HepG2 (cell line): Measurements from ENCODE around the gene METAP1D. TPM values are rescaled to one million over a fixed set of nuclear protein-coding genes. Genes with fewer than 3 reads are reported as not detected.

ENCODE experiments used
- ATAC-seq: fragments of 200-7000 bp; cut with Tn5 transposase; 3 replicates; pipeline ENCODE4 v1.9.1; 2020; ENCODE audit warnings: mild to moderate bottlenecking, moderate library complexity
- BruUV-seq: library from RNA; stranded (reverse); fragments of 400-500 nt; replicated peaks from 2 replicates; lab custom pipeline; 2021; lab: Mats Ljungman, UMichigan
- CTCF ChIA-PET: fragments of 300-600 bp; formaldehyde crosslinking; extraction: SDS; loops from one replicate; lab custom pipeline; 2021; ENCODE audit warnings: low total read pairs, inconsistent platforms, low intra/inter-chr PET ratio; lab: Yijun Ruan, JAX
- POLR2A ChIA-PET: fragments of 350-600 bp; sonication (Branson Sonifier 250); formaldehyde crosslinking; loops from one replicate; lab custom pipeline; 2020; ENCODE audit warnings: antibody characterized with exemption, inconsistent platforms; lab: Yijun Ruan, JAX
- DNase-seq: peaks from one replicate; pipeline ENCODE4 v3.0.0-alpha.2; 2015; ENCODE audit warnings: low spot score
- FAIRE-seq: peaks from 3 replicates; lab custom pipeline; 2011; peaks lifted over from hg19 to GRCh38; lab: Jason Lieb, UNC
- H2AFZ ChIP-seq: one replicate; pipeline ENCODE4 v1.6.1; 2011; ENCODE audit warnings: low read length, inconsistent platforms
- H3K27ac ChIP-seq: fragments of 300-600 bp; 3 replicates; pipeline ENCODE4 v1.8.0; 2011; ENCODE audit warnings: mixed run types, mild to moderate bottlenecking, mixed read lengths, low read length, inconsistent platforms; ENCODE audit not compliant: insufficient read depth; ENCODE audit errors: extremely low read length
- H3K27me3 ChIP-seq, 2 experiments: fragments of 200-600 bp in 1 of 2; 2 replicates in 1 of 2; 3 replicates in 1 of 2; pipeline versions ENCODE4 v1.6.0 to v1.8.0; 2011; ENCODE audit warnings: low read length in 2 of 2, mild to moderate bottlenecking in 2 of 2, moderate library complexity in 2 of 2, inconsistent platforms in 1 of 2; ENCODE audit not compliant: insufficient read depth in 2 of 2, control insufficient read depth in 1 of 2
- H3K36me3 ChIP-seq, 2 experiments: fragments of 200-600 bp in 1 of 2; replicated peaks in 1 of 2; 2 replicates in 1 of 2; 3 replicates in 1 of 2; pipeline versions ENCODE4 v1.5.1 to v1.8.0; 2011; ENCODE audit warnings: low read length in 2 of 2, inconsistent platforms in 1 of 2; ENCODE audit not compliant: insufficient read depth in 2 of 2, control insufficient read depth in 1 of 2
- H3K4me1 ChIP-seq: 2 replicates; pipeline ENCODE4 v1.5.1; 2012; ENCODE audit warnings: low read length, inconsistent platforms; ENCODE audit not compliant: insufficient read depth
- H3K4me2 ChIP-seq: 2 replicates; pipeline ENCODE4 v1.6.0; 2011; ENCODE audit warnings: low read depth, low read length, inconsistent platforms
- H3K4me3 ChIP-seq, 3 experiments: fragments of 200-600 bp in 1 of 3; sonication (generic), shearing (Covaris generic) in 1 of 3; replicated peaks in 1 of 3; 2 replicates each; pipeline ENCODE4 v1.5.1; 2011 to 2016; ENCODE audit warnings: low read length in 3 of 3, inconsistent platforms in 2 of 3, low read depth in 2 of 3, mild to moderate bottlenecking in 2 of 3, control low read depth in 1 of 3, mixed read lengths in 1 of 3; ENCODE audit not compliant: insufficient read depth in 1 of 3
- H3K79me2 ChIP-seq: one replicate; pipeline ENCODE4 v1.6.1; 2011; ENCODE audit warnings: low read length, inconsistent platforms; ENCODE audit not compliant: insufficient read depth
- H3K9ac ChIP-seq: 2 replicates; pipeline ENCODE4 v1.6.0; 2011; ENCODE audit warnings: mild to moderate bottlenecking, low read depth, low read length, inconsistent platforms; ENCODE audit not compliant: insufficient read depth
- H3K9me3 ChIP-seq: 2 replicates; pipeline ENCODE4 v1.5.1; 2012; ENCODE audit warnings: mild to moderate bottlenecking, low read length
- H4K20me1 ChIP-seq: 2 replicates; pipeline ENCODE4 v1.6.0; 2011; ENCODE audit warnings: inconsistent platforms, mild to moderate bottlenecking, low read length, moderate library complexity; ENCODE audit not compliant: insufficient read depth
- IKZF1 ChIP-seq: fragments of 450-650 bp; IDR thresholded peaks from 2 replicates; pipeline ENCODE4 v1.7.1; 2016
- MBNL3 ChIP-seq: fragments of 250-450 bp; sonication (Bioruptor Pico); conservative IDR thresholded peaks from 2 replicates; pipeline ENCODE4 v1.8.0; 2022; ENCODE audit warnings: mild to moderate bottlenecking, inconsistent platforms
- NFIB ChIP-seq: sonication (generic); formaldehyde crosslinking; IDR thresholded peaks from 2 replicates; pipeline ENCODE4 v1.9.0; 2021; ENCODE audit warnings: missing genetic modification reagents, mild to moderate bottlenecking, borderline replicate concordance
- ZNF282 ChIP-seq: fragments of 450-650 bp; IDR thresholded peaks from 2 replicates; pipeline ENCODE4 v1.6.1; 2018; ENCODE audit not compliant: partially characterized antibody
- ZNF605 ChIP-seq: sonication (generic); formaldehyde crosslinking; IDR thresholded peaks from 2 replicates; pipeline ENCODE4 v1.8.0; 2022; ENCODE audit warnings: mild to moderate bottlenecking, missing genetic modification reagents
- ZNF891 ChIP-seq: sonication (generic); formaldehyde crosslinking; IDR thresholded peaks from 2 replicates; pipeline ENCODE4 v1.5.0; 2020; ENCODE audit warnings: mild to moderate bottlenecking, missing genetic modification reagents
- WGBS: methylation state at CpG from one replicate; pipeline ENCODE4 v1.1.6; 2017; ENCODE audit warnings: low lambda C conversion rate; 5-methylcytosine and 5-hydroxymethylcytosine counted together
- in situ Hi-C: cut with HindIII; loops from 2 replicates; pipeline ENCODE4 v1.10.0; 2017; ENCODE audit warnings: low pct_unique_long_range_greater_than_20kb; ENCODE audit not compliant: extremely low pct_ligation_motif_present
- intact Hi-C: fragments of 100-400 bp; cut with micrococcal nuclease; formaldehyde crosslinking; loops from one replicate; pipeline ENCODE4 v1.10.0; 2022; ENCODE audit not compliant: unreplicated experiment
- polyA plus RNA-seq, 8 experiments: library from polyadenylated mRNA; depleted of rRNA in 3 of 8; stranded (reverse) in 7 of 8; unstranded in 1 of 8; fragments of >200 nt; fragmentation: Illumina TruSeq in 4 of 8; extraction: Trizol in 4 of 8; gene quantifications; 2 replicates each; pipeline versions ENCODE4 v1.2.1 to v1.2.3, GENCODE V29; 2011 to 2016; ENCODE audit warnings: low read depth in 4 of 8, missing spikeins in 1 of 8, mixed read lengths in 1 of 8; ENCODE audit not compliant: insufficient read depth in 1 of 8
- total RNA-seq, 5 experiments: library from RNA; depleted of rRNA; stranded (reverse); fragments of >200 nt; fragmentation: Illumina TruSeq; extraction: Trizol; gene quantifications; 2 replicates each; pipeline ENCODE4 v1.2.3, GENCODE V29; 2016; ENCODE audit warnings: low read depth in 1 of 5
- TF ChIP-seq, protein P1 (sequence below): sonication (generic); formaldehyde crosslinking; IDR thresholded peaks from 2 replicates; pipeline ENCODE4 v1.4.0; 2020; ENCODE audit warnings: mild to moderate bottlenecking, missing genetic modification reagents
- TF ChIP-seq, protein P2 (sequence below): sonication (generic); formaldehyde crosslinking; IDR thresholded peaks from 2 replicates; pipeline ENCODE4 v1.5.1; 2020; ENCODE audit warnings: missing genetic modification reagents, mild to moderate bottlenecking, borderline replicate concordance
- TF ChIP-seq, protein P3 (sequence below): sonication (generic); formaldehyde crosslinking; IDR thresholded peaks from 2 replicates; pipeline ENCODE4 v1.8.0; 2022; ENCODE audit warnings: mild to moderate bottlenecking, missing genetic modification reagents
- TF ChIP-seq, protein P4 (sequence below): sonication (generic); formaldehyde crosslinking; IDR thresholded peaks from 2 replicates; pipeline ENCODE4 v1.5.1; 2020; ENCODE audit warnings: missing genetic modification reagents, mild to moderate bottlenecking, borderline replicate concordance
- TF ChIP-seq, protein P5 (sequence below): sonication (generic); formaldehyde crosslinking; IDR thresholded peaks from 2 replicates; pipeline ENCODE4 v1.9.0; 2022; ENCODE audit warnings: low read depth, missing genetic modification reagents

Gene METAP1D
- total and polyA plus RNA-seq, 2 of the 13 experiments (the other 11 are each of a cell fraction or from before 2014, with no cell fraction given): 14.7 to 21.6 TPM

DNA sequence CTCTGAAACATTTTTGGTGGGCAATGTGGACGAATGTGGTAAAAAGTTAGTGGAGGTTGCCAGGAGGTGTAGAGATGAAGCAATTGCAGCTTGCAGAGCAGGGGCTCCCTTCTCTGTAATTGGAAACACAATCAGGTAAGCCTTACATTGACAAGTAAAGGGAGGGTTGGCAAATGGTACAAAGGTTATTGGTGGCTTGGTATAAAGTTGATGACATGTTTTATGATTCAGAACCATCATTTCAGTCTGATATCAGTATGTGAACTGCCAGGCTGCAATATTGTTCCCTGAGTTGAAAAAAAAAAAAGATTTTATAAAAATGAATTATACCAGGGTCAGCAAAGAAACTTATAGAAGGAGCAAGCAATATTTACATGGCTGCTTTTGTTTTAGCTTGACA lies 71.2 kb downstream of the METAP1D start (continued):
- TF ChIP-seq, protein P1, sequence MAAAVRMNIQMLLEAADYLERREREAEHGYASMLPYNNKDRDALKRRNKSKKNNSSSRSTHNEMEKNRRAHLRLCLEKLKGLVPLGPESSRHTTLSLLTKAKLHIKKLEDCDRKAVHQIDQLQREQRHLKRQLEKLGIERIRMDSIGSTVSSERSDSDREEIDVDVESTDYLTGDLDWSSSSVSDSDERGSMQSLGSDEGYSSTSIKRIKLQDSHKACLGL (CRISPR knock-in tag): no peak
- no peak for TF ChIP-seq IKZF1
- TF ChIP-seq, protein P2, sequence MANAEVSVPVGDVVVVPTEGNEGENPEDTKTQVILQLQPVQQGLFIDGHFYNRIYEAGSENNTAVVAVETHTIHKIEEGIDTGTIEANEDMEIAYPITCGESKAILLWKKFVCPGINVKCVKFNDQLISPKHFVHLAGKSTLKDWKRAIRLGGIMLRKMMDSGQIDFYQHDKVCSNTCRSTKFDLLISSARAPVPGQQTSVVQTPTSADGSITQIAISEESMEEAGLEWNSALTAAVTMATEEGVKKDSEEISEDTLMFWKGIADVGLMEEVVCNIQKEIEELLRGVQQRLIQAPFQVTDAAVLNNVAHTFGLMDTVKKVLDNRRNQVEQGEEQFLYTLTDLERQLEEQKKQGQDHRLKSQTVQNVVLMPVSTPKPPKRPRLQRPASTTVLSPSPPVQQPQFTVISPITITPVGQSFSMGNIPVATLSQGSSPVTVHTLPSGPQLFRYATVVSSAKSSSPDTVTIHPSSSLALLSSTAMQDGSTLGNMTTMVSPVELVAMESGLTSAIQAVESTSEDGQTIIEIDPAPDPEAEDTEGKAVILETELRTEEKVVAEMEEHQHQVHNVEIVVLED (CRISPR knock-in tag): no peak
- TF ChIP-seq ZNF282: no peak
- TF ChIP-seq MBNL3 (CRISPR knock-in tag): no peak
- TF ChIP-seq ZNF605 (CRISPR knock-in tag): no peak
- TF ChIP-seq, all 625 proteins: peak for 0

DNA sequence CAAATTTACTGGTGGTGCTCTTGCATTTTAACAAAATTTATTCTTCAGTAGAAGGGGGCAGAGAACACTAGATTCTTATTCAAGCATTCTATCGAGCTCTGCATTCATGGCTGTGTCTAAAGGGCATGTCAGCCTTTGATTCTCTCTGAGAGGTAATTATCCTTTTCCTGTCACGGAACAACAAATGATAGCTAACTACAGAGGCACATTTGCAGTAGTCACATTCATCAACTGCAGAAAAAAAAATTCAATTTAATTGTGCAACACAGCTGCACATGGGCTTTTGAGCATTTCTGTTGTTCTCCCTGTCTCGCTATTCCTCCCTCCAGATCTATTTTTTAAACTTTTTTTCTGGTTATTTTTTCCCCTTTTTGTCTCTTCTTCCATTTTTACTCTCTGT lies 72.5 kb downstream of the METAP1D start:
- intact Hi-C loops (no loop called here), in situ Hi-C loops (no loop called here)
- Histone ChIP-seq H3K9me3 (no peaks in the 10 kb centered on the region), H3K4me3 (no peak overlapping the region), H3K4me2 (no peak overlapping the region), H3K4me1 (peaks cover 19% of the 10 kb centered on the region), H3K27me3 (no peaks in the 10 kb centered on the region), H3K9ac (no peak overlapping the region), H3K36me3 (no peaks in the 10 kb centered on the region), H4K20me1 (no peaks in the 10 kb centered on the region), H3K27ac (no peak overlapping the region), H3K79me2 (no peaks in the 10 kb centered on the region), H2AFZ (no peak overlapping the region)
- 84% methylated on average over 3 of the region's 3 CpGs for WGBS
- TF ChIP-seq, protein P3, sequence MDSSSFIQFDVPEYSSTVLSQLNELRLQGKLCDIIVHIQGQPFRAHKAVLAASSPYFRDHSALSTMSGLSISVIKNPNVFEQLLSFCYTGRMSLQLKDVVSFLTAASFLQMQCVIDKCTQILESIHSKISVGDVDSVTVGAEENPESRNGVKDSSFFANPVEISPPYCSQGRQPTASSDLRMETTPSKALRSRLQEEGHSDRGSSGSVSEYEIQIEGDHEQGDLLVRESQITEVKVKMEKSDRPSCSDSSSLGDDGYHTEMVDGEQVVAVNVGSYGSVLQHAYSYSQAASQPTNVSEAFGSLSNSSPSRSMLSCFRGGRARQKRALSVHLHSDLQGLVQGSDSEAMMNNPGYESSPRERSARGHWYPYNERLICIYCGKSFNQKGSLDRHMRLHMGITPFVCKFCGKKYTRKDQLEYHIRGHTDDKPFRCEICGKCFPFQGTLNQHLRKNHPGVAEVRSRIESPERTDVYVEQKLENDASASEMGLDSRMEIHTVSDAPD: no peak
- TF ChIP-seq, protein P4, sequence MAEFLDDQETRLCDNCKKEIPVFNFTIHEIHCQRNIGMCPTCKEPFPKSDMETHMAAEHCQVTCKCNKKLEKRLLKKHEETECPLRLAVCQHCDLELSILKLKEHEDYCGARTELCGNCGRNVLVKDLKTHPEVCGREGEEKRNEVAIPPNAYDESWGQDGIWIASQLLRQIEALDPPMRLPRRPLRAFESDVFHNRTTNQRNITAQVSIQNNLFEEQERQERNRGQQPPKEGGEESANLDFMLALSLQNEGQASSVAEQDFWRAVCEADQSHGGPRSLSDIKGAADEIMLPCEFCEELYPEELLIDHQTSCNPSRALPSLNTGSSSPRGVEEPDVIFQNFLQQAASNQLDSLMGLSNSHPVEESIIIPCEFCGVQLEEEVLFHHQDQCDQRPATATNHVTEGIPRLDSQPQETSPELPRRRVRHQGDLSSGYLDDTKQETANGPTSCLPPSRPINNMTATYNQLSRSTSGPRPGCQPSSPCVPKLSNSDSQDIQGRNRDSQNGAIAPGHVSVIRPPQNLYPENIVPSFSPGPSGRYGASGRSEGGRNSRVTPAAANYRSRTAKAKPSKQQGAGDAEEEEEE: no peak
- TF ChIP-seq NFIB (CRISPR knock-in tag): no peak
- no peak for TF ChIP-seq ZNF891 (CRISPR knock-in tag)
- TF ChIP-seq, protein P5, sequence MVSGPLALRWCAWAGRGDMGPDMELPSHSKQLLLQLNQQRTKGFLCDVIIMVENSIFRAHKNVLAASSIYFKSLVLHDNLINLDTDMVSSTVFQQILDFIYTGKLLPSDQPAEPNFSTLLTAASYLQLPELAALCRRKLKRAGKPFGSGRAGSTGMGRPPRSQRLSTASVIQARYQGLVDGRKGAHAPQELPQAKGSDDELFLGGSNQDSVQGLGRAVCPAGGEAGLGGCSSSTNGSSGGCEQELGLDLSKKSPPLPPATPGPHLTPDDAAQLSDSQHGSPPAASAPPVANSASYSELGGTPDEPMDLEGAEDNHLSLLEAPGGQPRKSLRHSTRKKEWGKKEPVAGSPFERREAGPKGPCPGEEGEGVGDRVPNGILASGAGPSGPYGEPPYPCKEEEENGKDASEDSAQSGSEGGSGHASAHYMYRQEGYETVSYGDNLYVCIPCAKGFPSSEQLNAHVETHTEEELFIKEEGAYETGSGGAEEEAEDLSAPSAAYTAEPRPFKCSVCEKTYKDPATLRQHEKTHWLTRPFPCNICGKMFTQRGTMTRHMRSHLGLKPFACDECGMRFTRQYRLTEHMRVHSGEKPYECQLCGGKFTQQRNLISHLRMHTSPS (CRISPR knock-in tag): no peak
- FAIRE-seq: no peak
- no peak for ATAC-seq
- POLR2A ChIA-PET: no interaction called here
- BruUV-seq: no TSS peak
- CTCF ChIA-PET: no interaction called here
- no peak for DNase-seq
